Keratinocyte (primary cell): ENCODE measurements around the gene CCL25. TPM values are rescaled to one million over a fixed set of nuclear protein-coding genes. Genes with fewer than 3 reads are reported as not detected.

ENCODE experiments used
- DNase-seq: peaks from one replicate; pipeline ENCODE4 v3.0.0-alpha.2; 2011; ENCODE audit warnings: low read depth, missing footprints, low spot score
- FAIRE-seq: peaks from 2 replicates; lab custom pipeline; 2011; peaks lifted over from hg19 to GRCh38; lab: Jason Lieb, UNC
- H2AFZ ChIP-seq: 2 replicates; pipeline ENCODE4 v1.6.0; 2012; ENCODE audit warnings: low read length, control low read depth, inconsistent platforms; ENCODE audit not compliant: control insufficient read depth
- H3K27ac ChIP-seq: 2 replicates; pipeline ENCODE4 v1.5.1; 2011; ENCODE audit warnings: low read length; ENCODE audit not compliant: control insufficient read depth, insufficient read depth
- H3K27me3 ChIP-seq: 3 replicates; pipeline ENCODE4 v1.6.0; 2011; ENCODE audit warnings: low read length; ENCODE audit not compliant: control insufficient read depth, insufficient read depth; ENCODE audit errors: extremely low read depth
- H3K36me3 ChIP-seq, 2 experiments: 2 replicates in 1 of 2; 3 replicates in 1 of 2; pipeline ENCODE4 v1.5.1; 2011; ENCODE audit warnings: low read length in 2 of 2, mild to moderate bottlenecking in 1 of 2; ENCODE audit not compliant: control insufficient read depth in 2 of 2, insufficient read depth in 2 of 2; ENCODE audit errors: extremely low read depth in 1 of 2
- H3K4me1 ChIP-seq: 3 replicates; pipeline ENCODE4 v1.5.1; 2011; ENCODE audit warnings: low read length; ENCODE audit not compliant: control insufficient read depth, insufficient read depth; ENCODE audit errors: extremely low read depth
- H3K4me2 ChIP-seq: 3 replicates; pipeline ENCODE4 v1.6.0; 2011; ENCODE audit warnings: low read depth, low read length; ENCODE audit not compliant: control insufficient read depth, insufficient read depth; ENCODE audit errors: extremely low read depth
- H3K4me3 ChIP-seq, 3 experiments: fragments of 200-600 bp in 1 of 3; sonication (generic) in 1 of 3; 2 replicates in 2 of 3; 3 replicates in 1 of 3; pipeline ENCODE4 v1.5.1; 2011 to 2016; ENCODE audit warnings: low read length in 3 of 3, mild to moderate bottlenecking in 3 of 3, control low read depth in 2 of 3, inconsistent platforms in 1 of 3, low read depth in 1 of 3, mixed read lengths in 1 of 3, mixed run types in 1 of 3, moderate library complexity in 1 of 3; ENCODE audit not compliant: control insufficient read depth in 2 of 3, insufficient read depth in 2 of 3; ENCODE audit errors: extremely low read depth in 1 of 3
- H3K79me2 ChIP-seq: 2 replicates; pipeline ENCODE4 v1.6.0; 2012; ENCODE audit warnings: low read length; ENCODE audit not compliant: control insufficient read depth, insufficient read depth
- H3K9ac ChIP-seq: 3 replicates; pipeline ENCODE4 v1.6.0; 2011; ENCODE audit warnings: low read length; ENCODE audit not compliant: control insufficient read depth, insufficient read depth; ENCODE audit errors: extremely low read depth
- H3K9me1 ChIP-seq: 3 replicates; pipeline ENCODE4 v1.6.0; 2011; ENCODE audit warnings: low read length; ENCODE audit not compliant: control insufficient read depth, insufficient read depth; ENCODE audit errors: extremely low read depth
- H3K9me3 ChIP-seq: 2 replicates; pipeline ENCODE4 v1.5.1; 2012; ENCODE audit warnings: low read depth, low read length; ENCODE audit not compliant: control insufficient read depth
- H4K20me1 ChIP-seq: 3 replicates; pipeline ENCODE4 v1.6.0; 2011; ENCODE audit warnings: low read length; ENCODE audit not compliant: control insufficient read depth, insufficient read depth; ENCODE audit errors: extremely low read depth
- EZH2 ChIP-seq: IDR thresholded peaks from one replicate; pipeline ENCODE4 v1.6.1; 2012; ENCODE audit warnings: inconsistent platforms, mild to moderate bottlenecking, low read length, moderate library complexity
- dilution Hi-C: fragments of 300-500 bp; cut with MboI; formaldehyde crosslinking; loops from one replicate; pipeline ENCODE4 v1.7.0; 2020; ENCODE audit warnings: low sequenced_read_pairs; ENCODE audit not compliant: extremely low pct_ligation_motif_present
- polyA plus RNA-seq, 5 experiments: library from polyadenylated mRNA; depleted of rRNA in 3 of 5; stranded (reverse) in 3 of 5; stranded (forward) in 1 of 5; unstranded in 1 of 5; fragments of >200 nt; gene quantifications; 1 replicate in 1 of 5; 2 replicates in 3 of 5; 3 replicates in 1 of 5; pipeline versions ENCODE4 v1.2.1 to v1.2.3, GENCODE V29; 2011 to 2012; ENCODE audit warnings: missing spikeins in 2 of 5, low read depth in 1 of 5, low replicate concordance in 1 of 5
- TF ChIP-seq, protein P1 (sequence below), 3 experiments: IDR thresholded peaks in 1 of 3; conservative IDR thresholded peaks in 1 of 3; optimal IDR thresholded peaks in 1 of 3; 2 replicates in 2 of 3; 3 replicates in 1 of 3; pipeline versions ENCODE3 to v1.5.1; 2011; ENCODE audit warnings: low read length in 3 of 3, mild to moderate bottlenecking in 3 of 3, moderate library complexity in 2 of 3, control low read depth in 1 of 3, inconsistent platforms in 1 of 3; ENCODE audit not compliant: insufficient read depth in 2 of 3; ENCODE audit errors: extremely low read depth in 1 of 3

CCL25 gene
- polyA plus RNA-seq, 1 donor (not counting 4 experiments of a cell fraction or from before 2014, with no cell fraction given) = not detected

DNA sequence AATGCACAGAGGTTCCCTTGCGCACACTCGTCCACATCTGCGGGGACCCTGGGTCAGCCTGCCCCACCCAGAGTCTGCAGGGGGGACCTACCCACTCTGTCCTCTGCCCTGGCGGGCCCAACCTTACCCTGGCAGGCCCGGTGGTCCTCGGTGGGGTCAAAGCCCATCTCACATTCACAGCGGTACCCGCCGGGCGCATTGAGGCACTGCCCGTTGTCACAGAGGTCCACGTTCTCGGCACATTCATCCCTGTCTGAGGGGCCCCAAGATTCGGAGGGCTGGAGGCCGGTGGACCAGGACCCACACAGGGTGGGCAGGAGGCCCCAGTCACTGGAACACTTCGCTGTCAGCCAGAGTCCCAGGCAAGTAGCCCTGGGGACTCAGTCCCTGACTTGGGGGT lies 58.4 kb downstream of the CCL25 start:
- no peaks in the 10 kb centered on the region for H3K9me1 ChIP-seq
- no peaks in the 10 kb centered on the region for H3K4me1 ChIP-seq
- TF ChIP-seq EZH2 = no peak
- TF ChIP-seq, protein P1, sequence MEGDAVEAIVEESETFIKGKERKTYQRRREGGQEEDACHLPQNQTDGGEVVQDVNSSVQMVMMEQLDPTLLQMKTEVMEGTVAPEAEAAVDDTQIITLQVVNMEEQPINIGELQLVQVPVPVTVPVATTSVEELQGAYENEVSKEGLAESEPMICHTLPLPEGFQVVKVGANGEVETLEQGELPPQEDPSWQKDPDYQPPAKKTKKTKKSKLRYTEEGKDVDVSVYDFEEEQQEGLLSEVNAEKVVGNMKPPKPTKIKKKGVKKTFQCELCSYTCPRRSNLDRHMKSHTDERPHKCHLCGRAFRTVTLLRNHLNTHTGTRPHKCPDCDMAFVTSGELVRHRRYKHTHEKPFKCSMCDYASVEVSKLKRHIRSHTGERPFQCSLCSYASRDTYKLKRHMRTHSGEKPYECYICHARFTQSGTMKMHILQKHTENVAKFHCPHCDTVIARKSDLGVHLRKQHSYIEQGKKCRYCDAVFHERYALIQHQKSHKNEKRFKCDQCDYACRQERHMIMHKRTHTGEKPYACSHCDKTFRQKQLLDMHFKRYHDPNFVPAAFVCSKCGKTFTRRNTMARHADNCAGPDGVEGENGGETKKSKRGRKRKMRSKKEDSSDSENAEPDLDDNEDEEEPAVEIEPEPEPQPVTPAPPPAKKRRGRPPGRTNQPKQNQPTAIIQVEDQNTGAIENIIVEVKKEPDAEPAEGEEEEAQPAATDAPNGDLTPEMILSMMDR (optimal IDR thresholded peaks at IDR 0.05 in 1 of 3, IDR thresholded peaks at IDR 0.05 in 1 of 3, conservative IDR thresholded peaks at IDR 0.05 in 1 of 3; ENCODE audit: extremely low read depth in 1 of 3, insufficient read depth in 2 of 3, low read length in 3 of 3) = no peak
- H3K27me3 ChIP-seq = no peaks in the 10 kb centered on the region
- H3K36me3 ChIP-seq = no peaks in the 10 kb centered on the region
- H3K9me3 ChIP-seq = no peaks in the 10 kb centered on the region
- FAIRE-seq = no peak
- no peak for DNase-seq
- no peak overlapping the region for H3K4me3 ChIP-seq
- dilution Hi-C loops = no loop called here
- H3K79me2 ChIP-seq = no peaks in the 10 kb centered on the region
- no peak overlapping the region for H3K27ac ChIP-seq
- no peaks in the 10 kb centered on the region for H4K20me1 ChIP-seq
- no peak overlapping the region for H3K4me2 ChIP-seq
- H3K9ac ChIP-seq = no peak overlapping the region
- H2AFZ ChIP-seq = no peak overlapping the region

- no peak for DNase-seq
- H3K36me3 ChIP-seq = no peaks in the 10 kb centered on the region
- no peak overlapping the region for H3K4me2 ChIP-seq
- no peaks in the 10 kb centered on the region for H4K20me1 ChIP-seq
- no peak overlapping the region for H3K9ac ChIP-seq
- dilution Hi-C loops = no loop called here
- H3K4me3 ChIP-seq = no peak overlapping the region
- no peak overlapping the region for H2AFZ ChIP-seq
- no peak for TF ChIP-seq EZH2
- TF ChIP-seq, protein P1 (optimal IDR thresholded peaks at IDR 0.05 in 1 of 3, IDR thresholded peaks at IDR 0.05 in 1 of 3, conservative IDR thresholded peaks at IDR 0.05 in 1 of 3; ENCODE audit: extremely low read depth in 1 of 3, insufficient read depth in 2 of 3, low read length in 3 of 3) = no peak
- H3K27me3 ChIP-seq = no peaks in the 10 kb centered on the region
- no peaks in the 10 kb centered on the region for H3K9me3 ChIP-seq
- FAIRE-seq = no peak
- H3K4me1 ChIP-seq = no peaks in the 10 kb centered on the region
- H3K9me1 ChIP-seq = no peaks in the 10 kb centered on the region
- H3K79me2 ChIP-seq = no peaks in the 10 kb centered on the region
- no peak overlapping the region for H3K27ac ChIP-seq
These were observed 58.8 kb downstream of the CCL25 start for GRCh38 chr19:8111376-8111775.

Other genes with a start within 250 kb of the CCL25 start
- 7.5 to 14.8 TPM (median 8.5 TPM) in 3 replicates for gene EVI5L, start 222.5 kb upstream of the CCL25 start, polyA plus RNA-seq
- gene PRR36, start 178.4 kb upstream of the CCL25 start, polyA plus RNA-seq = 0.05 TPM in 2 of 3 replicates, not detected in the other
- gene LRRC8E, start 164.2 kb upstream of the CCL25 start, polyA plus RNA-seq = 11.5 to 22.2 TPM (median 13.5 TPM) in 3 replicates
- gene MAP2K7, start 148.9 kb upstream of the CCL25 start, polyA plus RNA-seq = 8.4 to 11.7 TPM (median 10.9 TPM) in 3 replicates
- gene TGFBR3L, start 137.9 kb upstream of the CCL25 start, polyA plus RNA-seq = 0.28 to 0.72 TPM (median 0.68 TPM) in 3 replicates
- gene SNAPC2, start 132.4 kb upstream of the CCL25 start, polyA plus RNA-seq = 10.7 to 15.5 TPM (median 10.8 TPM) in 3 replicates
- gene CTXN1, start 126.6 kb upstream of the CCL25 start, polyA plus RNA-seq = 0.41 to 2.1 TPM (median 1.5 TPM) in 3 replicates
- gene TIMM44, start 109.1 kb upstream of the CCL25 start, polyA plus RNA-seq = 32.4 to 37.1 TPM (median 34.8 TPM) in 3 replicates
- 32.6 to 96.8 TPM (median 46.9 TPM) in 3 replicates for gene ELAVL1, start 47.1 kb upstream of the CCL25 start, polyA plus RNA-seq
- gene FBN3, start 96.8 kb downstream of the CCL25 start, polyA plus RNA-seq = not detected in 3 replicates
- gene CERS4, start 156.6 kb downstream of the CCL25 start, polyA plus RNA-seq = 12.8 to 43.4 TPM (median 19.8 TPM) in 3 replicates